Activated naive CD4-positive, alpha-beta T cell treated with anti-CD3 and anti-CD28 coated beads, Interleukin-2, amount 10 ng/mL, durations not matched to agents 7 days and 5 days (primary cell): ENCODE measurements around the gene EEFSEC.
A peak's percentile ranks its signal among the peaks of the same experiment; 100 is the strongest.

Experiments
- CTCF ChIA-PET: fragments of 350-600 bp; sonication (Branson Sonifier 250); formaldehyde crosslinking; loops from one replicate; lab custom pipeline; 2021; ENCODE audit warnings: antibody characterized with exemption; lab: Charles Lee
- DNase-seq: peaks from one replicate; pipeline ENCODE4 v3.0.0-alpha.2; 2020
- H3K27ac Mint-ChIP-seq: one replicate; pipeline ENCODE4 v1.8.0; 2021; ENCODE audit warnings: mild to moderate bottlenecking, moderate library complexity, mixed read lengths
- H3K27me3 Mint-ChIP-seq: one replicate; pipeline ENCODE4 v1.8.0; 2021; ENCODE audit warnings: mild to moderate bottlenecking, mixed read lengths
- H3K36me3 Mint-ChIP-seq: one replicate; pipeline ENCODE4 v1.8.0; 2021; ENCODE audit warnings: mixed read lengths
- H3K4me1 Mint-ChIP-seq: one replicate; pipeline ENCODE4 v1.8.0; 2021; ENCODE audit warnings: mixed read lengths
- H3K4me3 Mint-ChIP-seq: one replicate; pipeline ENCODE4 v1.8.0; 2021; ENCODE audit warnings: mild to moderate bottlenecking, moderate library complexity, mixed read lengths
- H3K9me3 Mint-ChIP-seq: one replicate; pipeline ENCODE4 v1.8.0; 2021; ENCODE audit warnings: mixed read lengths

The EEFSEC gene

DNA sequence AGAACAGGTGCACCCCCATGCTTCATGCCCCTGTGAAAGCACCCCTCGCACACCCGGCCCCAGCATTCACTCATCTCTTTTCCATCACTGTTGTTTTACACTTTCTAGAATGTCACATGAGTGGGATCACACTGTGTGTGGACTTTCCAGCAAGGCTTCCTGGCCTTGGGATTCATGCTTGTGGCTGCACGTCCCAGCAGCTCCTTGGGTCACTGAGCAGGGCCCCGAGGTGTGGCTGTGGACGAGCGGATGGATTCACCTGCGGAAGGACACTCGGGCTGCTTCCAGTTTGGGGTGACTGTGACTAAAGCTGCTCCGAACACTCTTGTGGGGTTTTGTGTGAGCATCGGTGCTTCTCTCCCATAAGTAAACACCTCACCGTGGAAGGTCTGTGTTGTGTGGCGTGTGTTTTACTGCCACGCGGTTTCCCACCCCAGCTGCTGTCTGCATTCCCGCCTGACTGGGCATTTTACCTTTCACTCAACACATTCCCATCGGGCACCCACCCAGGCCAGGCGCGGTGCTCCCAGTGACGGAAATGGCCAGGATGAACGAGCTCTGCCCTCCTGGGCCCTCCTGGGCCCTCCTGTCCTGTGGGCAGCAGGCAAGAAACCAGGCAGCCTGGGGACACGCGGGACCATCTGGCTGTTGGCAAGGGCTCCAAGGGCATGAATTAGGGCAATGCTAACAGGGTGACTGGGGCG, 272.0 kb downstream of the EEFSEC start:
- no peaks in the 10 kb centered on the region for H3K36me3 Mint-ChIP-seq
- DNase-seq = no peak
- H3K9me3 Mint-ChIP-seq = no peaks in the 10 kb centered on the region
- H3K27me3 Mint-ChIP-seq = peaks cover 37% of the 10 kb centered on the region
- H3K4me1 Mint-ChIP-seq = no peaks in the 10 kb centered on the region
- H3K4me3 Mint-ChIP-seq = no peak overlapping the region
- CTCF ChIA-PET = interaction anchor here (0.7 to 4.4 kb wide), 13 partner anchors 13 to 183 kb away, joined by 3 to 62 read pairs (median 5); no protein-coding TSS in a partner anchor
- no peak overlapping the region for H3K27ac Mint-ChIP-seq

GRCh38 chr3:128425846-128426127, 272.5 kb downstream of the EEFSEC start:
- Mint-ChIP-seq H3K4me1 (no peaks in the 10 kb centered on the region), H3K27ac (no peak overlapping the region), H3K27me3 (peaks cover 42% of the 10 kb centered on the region), H3K4me3 (no peak overlapping the region), H3K36me3 (no peaks in the 10 kb centered on the region), H3K9me3 (no peaks in the 10 kb centered on the region)
- DNase-seq = no peak
- CTCF ChIA-PET = interaction anchor here (0.7 to 4.4 kb wide), 13 partner anchors 13 to 182 kb away, joined by 3 to 62 read pairs (median 5); no protein-coding TSS in a partner anchor

- Mint-ChIP-seq H3K36me3 (no peaks in the 10 kb centered on the region), H3K27ac (no peak overlapping the region), H3K4me3 (no peak overlapping the region), H3K9me3 (no peaks in the 10 kb centered on the region), H3K4me1 (no peaks in the 10 kb centered on the region), H3K27me3 (peaks cover 47% of the 10 kb centered on the region)
- CTCF ChIA-PET = interaction anchor here (0.7 to 4.4 kb wide), 14 partner anchors 10 to 182 kb away, joined by 3 to 62 read pairs (median 4); no protein-coding TSS in a partner anchor
- peak; percentile 57 for DNase-seq
Measured at GRCh38 chr3:128426128-128426921, 273.0 kb downstream of the EEFSEC start.

- H3K27ac Mint-ChIP-seq = no peak overlapping the region
- H3K27me3 Mint-ChIP-seq = peaks cover 57% of the 10 kb centered on the region
- no peaks in the 10 kb centered on the region for H3K36me3 Mint-ChIP-seq
- peaks cover 7% of the 10 kb centered on the region for H3K4me1 Mint-ChIP-seq
- DNase-seq = no peak
- H3K4me3 Mint-ChIP-seq = no peak overlapping the region
- CTCF ChIA-PET = interaction anchor here (0.8 to 4.4 kb wide), 8 partner anchors 11 to 298 kb away, joined by 3 to 62 read pairs (median 17); no protein-coding TSS in a partner anchor
- no peaks in the 10 kb centered on the region for H3K9me3 Mint-ChIP-seq
Measured at GRCh38 chr3:128427175-128427857, 274.0 kb downstream of the EEFSEC start.

DNA sequence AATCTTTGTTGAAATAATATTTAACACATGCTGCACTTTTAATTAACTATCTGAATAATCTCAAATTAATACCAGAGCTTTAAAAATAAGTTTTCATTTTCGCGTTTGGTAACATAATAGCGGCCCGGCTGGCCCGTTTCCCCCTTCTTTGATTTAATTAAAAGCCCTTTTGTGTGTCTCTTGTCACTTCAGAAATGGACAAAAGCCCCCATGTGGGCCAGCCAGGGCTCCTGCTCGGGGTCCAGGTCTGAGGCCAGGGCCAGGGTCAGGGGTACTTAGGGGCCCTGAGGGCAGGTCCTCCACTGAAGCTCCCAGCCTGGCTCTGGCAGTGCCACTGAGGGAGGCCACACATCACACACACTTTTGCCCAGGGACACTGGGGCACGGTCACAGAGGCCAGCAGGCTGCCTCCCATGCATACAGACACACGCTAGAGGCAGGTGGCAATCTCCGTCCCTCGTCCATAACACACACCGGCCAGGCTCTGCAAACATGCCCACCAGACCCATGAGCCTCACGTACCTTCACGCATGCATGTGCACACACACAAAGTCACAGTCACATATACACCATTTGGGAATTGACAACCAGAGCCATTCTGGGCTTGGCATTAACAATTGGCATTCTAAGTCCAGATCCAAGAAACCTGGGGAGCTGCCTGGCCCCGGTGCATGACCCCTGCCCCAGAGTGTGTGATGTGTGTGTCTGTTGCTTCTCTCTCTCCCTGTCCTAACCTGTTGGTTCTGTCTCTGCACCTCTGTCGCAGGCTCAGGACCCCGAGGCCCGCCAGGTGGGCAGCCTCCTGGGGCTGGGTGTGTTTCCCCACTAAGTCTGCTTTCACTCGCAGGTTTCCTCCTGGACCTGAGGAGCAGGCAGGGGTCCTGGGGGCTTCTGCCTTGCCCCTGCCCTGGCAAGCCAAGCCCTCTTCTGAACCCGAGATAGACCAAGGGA, 274.9 kb downstream of the EEFSEC start:
- H3K36me3 Mint-ChIP-seq = no peaks in the 10 kb centered on the region
- peaks cover 9% of the 10 kb centered on the region for H3K4me1 Mint-ChIP-seq
- H3K9me3 Mint-ChIP-seq = no peaks in the 10 kb centered on the region
- DNase-seq = no peak
- CTCF ChIA-PET = interaction anchor here (1.2 to 4.4 kb wide), 7 partner anchors 10 to 299 kb away, joined by 3 to 62 read pairs (median 19); no protein-coding TSS in a partner anchor
- H3K4me3 Mint-ChIP-seq = no peak overlapping the region
- H3K27me3 Mint-ChIP-seq = peaks cover 63% of the 10 kb centered on the region
- H3K27ac Mint-ChIP-seq = no peak overlapping the region

DNA sequence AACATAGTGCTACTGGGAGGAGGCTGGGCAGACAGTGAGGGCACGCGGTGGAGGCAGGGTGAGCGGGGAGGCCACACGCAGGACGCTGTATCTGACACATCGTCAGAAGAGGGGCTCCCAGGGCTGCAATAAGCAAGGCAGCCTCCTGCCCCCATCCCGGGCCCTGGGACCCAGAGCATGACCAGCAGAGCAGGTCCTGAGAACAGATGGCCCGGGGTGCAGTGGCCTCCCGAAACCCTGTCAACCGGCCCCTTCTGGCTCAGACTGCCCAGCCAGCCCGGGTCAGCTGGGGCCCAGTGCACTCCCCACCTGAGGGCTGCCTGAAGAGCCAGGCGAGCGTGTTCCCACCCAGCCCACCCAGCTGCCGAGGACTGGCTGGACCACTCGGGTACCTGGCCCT, 276.0 kb downstream of the EEFSEC start:
- Mint-ChIP-seq H3K27me3 (peaks cover 74% of the 10 kb centered on the region), H3K9me3 (no peaks in the 10 kb centered on the region), H3K27ac (no peak overlapping the region), H3K4me3 (no peak overlapping the region), H3K4me1 (peaks cover 9% of the 10 kb centered on the region), H3K36me3 (no peaks in the 10 kb centered on the region)
- DNase-seq = no peak
- CTCF ChIA-PET = interaction anchor here (1.2 kb wide), 1 partner anchor 9 kb away, joined by 3 read pairs; no protein-coding TSS in a partner anchor

- CTCF ChIA-PET = interaction anchor here (1.2 to 1.8 kb wide), 2 partner anchors 8 to 69 kb away, joined by 3 to 7 read pairs; no protein-coding TSS in a partner anchor
- H3K27me3 Mint-ChIP-seq = peaks cover 78% of the 10 kb centered on the region
- H3K36me3 Mint-ChIP-seq = no peaks in the 10 kb centered on the region
- H3K27ac Mint-ChIP-seq = no peak overlapping the region
- no peak overlapping the region for H3K4me3 Mint-ChIP-seq
- H3K4me1 Mint-ChIP-seq = peaks cover 9% of the 10 kb centered on the region
- H3K9me3 Mint-ChIP-seq = no peaks in the 10 kb centered on the region
- DNase-seq = no peak
Measured at GRCh38 chr3:128429751-128430150, 276.5 kb downstream of the EEFSEC start.

- H3K4me3 Mint-ChIP-seq = no peak overlapping the region
- no peak for DNase-seq
- no peaks in the 10 kb centered on the region for H3K36me3 Mint-ChIP-seq
- no peak overlapping the region for H3K27ac Mint-ChIP-seq
- CTCF ChIA-PET = interaction anchor here (1.2 to 1.8 kb wide), 2 partner anchors 8 to 69 kb away, joined by 3 to 7 read pairs; no protein-coding TSS in a partner anchor
- peaks cover 9% of the 10 kb centered on the region for H3K4me1 Mint-ChIP-seq
- H3K27me3 Mint-ChIP-seq = peaks cover 80% of the 10 kb centered on the region
- no peaks in the 10 kb centered on the region for H3K9me3 Mint-ChIP-seq
Measured at GRCh38 chr3:128430301-128430700, 277.0 kb downstream of the EEFSEC start.

- CTCF ChIA-PET = interaction anchor here (1.2 to 1.8 kb wide), 2 partner anchors 8 to 68 kb away, joined by 3 to 7 read pairs; no protein-coding TSS in a partner anchor
- H3K4me3 Mint-ChIP-seq = no peak overlapping the region
- no peak overlapping the region for H3K27ac Mint-ChIP-seq
- H3K36me3 Mint-ChIP-seq = no peaks in the 10 kb centered on the region
- no peaks in the 10 kb centered on the region for H3K9me3 Mint-ChIP-seq
- H3K27me3 Mint-ChIP-seq = peaks cover 84% of the 10 kb centered on the region
- no peak for DNase-seq
- peaks cover 9% of the 10 kb centered on the region for H3K4me1 Mint-ChIP-seq
Measured at GRCh38 chr3:128430731-128431130, 277.4 kb downstream of the EEFSEC start.

DNA sequence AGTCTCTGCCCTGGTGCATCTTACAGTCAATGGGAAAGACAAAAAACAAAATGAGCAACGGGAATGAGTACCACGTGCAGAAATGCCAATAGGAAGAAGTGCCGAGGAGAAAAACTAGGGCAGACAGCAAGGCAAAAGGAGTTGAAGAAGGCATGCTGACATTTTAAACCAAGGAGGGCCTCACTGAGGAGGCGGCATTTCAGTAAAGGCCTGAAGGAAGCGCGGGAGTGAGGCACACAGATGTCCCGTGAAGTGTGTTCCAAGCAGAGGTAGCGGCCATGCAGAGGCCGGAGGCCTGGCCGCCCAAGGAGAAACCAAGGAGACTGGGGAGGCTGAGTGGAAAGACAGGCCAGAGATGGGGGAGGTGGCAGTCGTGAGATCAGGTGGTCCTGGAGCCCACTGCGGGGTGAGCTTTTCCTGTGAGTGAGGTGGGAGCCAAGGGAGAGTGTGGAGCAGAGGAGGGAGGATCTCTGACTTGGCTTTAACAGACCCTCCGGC, 278.6 kb downstream of the EEFSEC start:
- CTCF ChIA-PET = no interaction called here
- Mint-ChIP-seq H3K27me3 (peaks cover 95% of the 10 kb centered on the region), H3K4me3 (no peak overlapping the region), H3K27ac (no peak overlapping the region), H3K36me3 (no peaks in the 10 kb centered on the region), H3K9me3 (no peaks in the 10 kb centered on the region), H3K4me1 (peaks cover 9% of the 10 kb centered on the region)
- DNase-seq = no peak

GRCh38 chr3:128432301-128432970, 279.2 kb downstream of the EEFSEC start:
- H3K4me3 Mint-ChIP-seq = no peak overlapping the region
- CTCF ChIA-PET = no interaction called here
- no peak overlapping the region for H3K27ac Mint-ChIP-seq

GRCh38 chr3:128432971-128433836, 279.9 kb downstream of the EEFSEC start:
- Mint-ChIP-seq H3K4me1 (peaks cover 9% of the 10 kb centered on the region), H3K4me3 (no peak overlapping the region), H3K27ac (no peak overlapping the region), H3K36me3 (no peaks in the 10 kb centered on the region), H3K9me3 (no peaks in the 10 kb centered on the region), H3K27me3 (peaks cover 85% of the 10 kb centered on the region)
- no peak for DNase-seq
- CTCF ChIA-PET = interaction anchor here (1.8 kb wide), 1 partner anchor 174 kb away, joined by 3 read pairs; no protein-coding TSS in a partner anchor

More at GRCh38 chr3:128432301-128432970, 279.2 kb downstream of the EEFSEC start:
- H3K9me3 Mint-ChIP-seq = no peaks in the 10 kb centered on the region
- H3K4me1 Mint-ChIP-seq = peaks cover 9% of the 10 kb centered on the region
- no peaks in the 10 kb centered on the region for H3K36me3 Mint-ChIP-seq
- H3K27me3 Mint-ChIP-seq = peaks cover 90% of the 10 kb centered on the region
- DNase-seq = no peak
